GM23338 (cell line): Measurements from ENCODE around the gene BCL2. TPM values are rescaled to one million over a fixed set of nuclear protein-coding genes. Genes with fewer than 3 reads are reported as not detected.

Experiments used
- ATAC-seq: fragments of 200-7000 bp; cut with Tn5 transposase; 3 replicates; pipeline ENCODE4 v1.9.1; 2020
- DNase-seq: peaks from one replicate; pipeline ENCODE4 v3.0.0-alpha.2; 2015; ENCODE audit warnings: low spot score
- H2AFZ ChIP-seq: fragments of 200-600 bp; sonication (generic); 2 replicates; pipeline ENCODE4 v1.8.0; 2016; ENCODE audit warnings: antibody characterized with exemption, mild to moderate bottlenecking, moderate library complexity
- H3F3A ChIP-seq: fragments of 200-600 bp; sonication (generic); replicated peaks from 2 replicates; pipeline ENCODE4 v1.8.0; 2017; ENCODE audit warnings: antibody characterized with exemption, mixed run types, low read depth
- H3K27ac ChIP-seq: fragments of 200-600 bp; sonication (generic); 2 replicates; pipeline ENCODE4 v1.6.1; 2016; ENCODE audit warnings: low read depth
- H3K27me3 ChIP-seq: fragments of 200-600 bp; sonication (generic); 2 replicates; pipeline ENCODE4 v1.8.0; 2016; ENCODE audit warnings: mild to moderate bottlenecking, mixed run types, moderate library complexity; ENCODE audit not compliant: insufficient read depth
- H3K36me3 ChIP-seq: fragments of 200-600 bp; sonication (generic); 2 replicates; pipeline ENCODE4 v1.8.0; 2016; ENCODE audit warnings: mild to moderate bottlenecking; ENCODE audit not compliant: insufficient read depth
- H3K4me1 ChIP-seq: fragments of 200-600 bp; sonication (generic); 2 replicates; pipeline ENCODE4 v1.8.0; 2016; ENCODE audit warnings: mild to moderate bottlenecking, moderate library complexity; ENCODE audit not compliant: insufficient read depth
- H3K4me2 ChIP-seq: fragments of 200-600 bp; sonication (generic); 2 replicates; pipeline ENCODE4 v1.7.1; 2017; ENCODE audit warnings: mixed run types
- H3K4me3 ChIP-seq: fragments of 200-600 bp; sonication (generic); 2 replicates; pipeline ENCODE4 v1.6.1; 2016; ENCODE audit warnings: mixed run types
- H3K79me2 ChIP-seq: fragments of 200-600 bp; sonication (generic); replicated peaks from 2 replicates; pipeline ENCODE4 v1.8.0; 2017; ENCODE audit warnings: mild to moderate bottlenecking; ENCODE audit not compliant: insufficient read depth
- H3K9me2 ChIP-seq: fragments of 200-600 bp; sonication (generic); 2 replicates; pipeline ENCODE4 v1.8.0; 2017; ENCODE audit not compliant: insufficient read depth
- H4K20me1 ChIP-seq: fragments of 200-600 bp; sonication (generic); replicated peaks from 2 replicates; pipeline ENCODE4 v1.8.0; 2017; ENCODE audit warnings: mild to moderate bottlenecking; ENCODE audit not compliant: insufficient read depth
- H3K27ac Mint-ChIP-seq: 2 replicates; pipeline ENCODE4 v1.8.0; 2020; ENCODE audit warnings: inconsistent platforms, mild to moderate bottlenecking, moderate library complexity, mixed read lengths
- H3K27me3 Mint-ChIP-seq: 3 replicates; pipeline ENCODE4 v1.8.0; 2022; ENCODE audit warnings: low read depth, mild to moderate bottlenecking, moderate library complexity, mixed read lengths, inconsistent platforms; ENCODE audit not compliant: insufficient read depth, poor library complexity
- H3K36me3 Mint-ChIP-seq: 3 replicates; pipeline ENCODE4 v1.8.0; 2021; ENCODE audit warnings: low read depth, mild to moderate bottlenecking, inconsistent platforms, moderate library complexity, mixed read lengths
- H3K4me1 Mint-ChIP-seq: 3 replicates; pipeline ENCODE4 v1.8.0; 2020; ENCODE audit warnings: mild to moderate bottlenecking, inconsistent platforms, mixed read lengths
- H3K4me3 Mint-ChIP-seq: 3 replicates; pipeline ENCODE4 v1.8.0; 2021; ENCODE audit warnings: moderate library complexity, mild to moderate bottlenecking, inconsistent platforms, mixed read lengths
- H3K9me3 Mint-ChIP-seq: 3 replicates; pipeline ENCODE4 v1.8.0; 2020; ENCODE audit warnings: moderate library complexity, mild to moderate bottlenecking, inconsistent platforms, mixed read lengths
- CREB1 ChIP-seq: fragments of 250-450 bp; sonication (Bioruptor Pico); IDR thresholded peaks from 2 replicates; pipeline ENCODE4 v1.5.0; 2020; ENCODE audit warnings: low read depth, mild to moderate bottlenecking, moderate library complexity
- CTCF ChIP-seq, 2 experiments: fragments of 200-600 bp in 1 of 2; sonication (generic) in 1 of 2; conservative IDR thresholded peaks; 2 replicates each; pipeline versions ENCODE4 v1.5.1 to v1.6.1; 2016 to 2017; ENCODE audit warnings: antibody characterized with exemption in 2 of 2, low read depth in 2 of 2, mild to moderate bottlenecking in 2 of 2, moderate library complexity in 1 of 2
- EZH2phosphoT487 ChIP-seq: fragments of 200-600 bp; sonication (generic); IDR thresholded peaks from one replicate; pipeline ENCODE4 v1.8.1; 2018; ENCODE audit warnings: antibody characterized with exemption; ENCODE audit not compliant: unreplicated experiment
- JUNB ChIP-seq: IDR thresholded peaks from one replicate; pipeline ENCODE4 v1.6.1; 2016; ENCODE audit warnings: antibody characterized with exemption; ENCODE audit not compliant: unreplicated experiment
- NANOG ChIP-seq: IDR thresholded peaks from 2 replicates; pipeline ENCODE4 v1.6.1; 2016; ENCODE audit warnings: antibody characterized with exemption, borderline replicate concordance
- POLR2AphosphoS5 ChIP-seq: IDR thresholded peaks from 2 replicates; pipeline ENCODE4 v1.6.1; 2016; ENCODE audit warnings: antibody characterized with exemption, low read depth
- STAT1 ChIP-seq: IDR thresholded peaks from one replicate; pipeline ENCODE4 v1.6.1; 2016; ENCODE audit warnings: antibody characterized with exemption; ENCODE audit not compliant: unreplicated experiment
- polyA plus RNA-seq: library from polyadenylated mRNA; unstranded; fragments of >200 nt; fragmentation: Nextera tagmentation; extraction: Ambion mirVana; gene quantifications from 2 replicates; pipeline ENCODE4 v1.2.1, GENCODE V29; 2016
- total RNA-seq: library from RNA; depleted of rRNA; stranded (reverse); fragments of >200 nt; shearing (Covaris generic); gene quantifications from 2 replicates; pipeline ENCODE4 v1.2.3, GENCODE V29; 2014
- TF ChIP-seq, protein P1 (sequence below): IDR thresholded peaks from one replicate; pipeline ENCODE4 v1.6.1; 2018; ENCODE audit warnings: antibody characterized with exemption; ENCODE audit not compliant: unreplicated experiment

Gene BCL2
- total and polyA plus RNA-seq, 2 experiments from 2014 or later: 1.2 to 4.0 TPM

DNA sequence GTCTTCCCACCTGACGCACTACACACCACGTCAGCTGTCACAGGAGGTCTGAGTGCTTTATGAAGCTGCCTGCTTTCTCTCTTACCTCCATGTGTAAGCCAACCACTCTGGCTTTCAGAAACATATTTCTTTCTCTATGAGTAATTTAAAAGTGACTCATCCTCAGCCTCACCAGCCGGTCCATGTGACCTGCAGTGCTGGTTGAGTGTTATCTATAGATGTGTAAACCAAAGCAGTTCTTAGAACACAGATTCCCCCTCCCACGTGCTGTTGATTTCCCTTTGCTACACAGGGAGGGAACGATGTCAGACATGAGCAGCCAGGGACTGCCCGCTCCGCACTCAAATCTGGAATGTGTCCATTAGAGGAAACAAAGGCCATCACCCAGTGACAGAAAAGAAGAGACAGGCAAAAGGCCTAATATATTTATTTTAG, 157.8 kb downstream of the BCL2 start:
- Mint-ChIP-seq H3K27ac (no peak overlapping the region), H3K9me3 (no peaks in the 10 kb centered on the region), H3K4me3 (no peak overlapping the region), H3K4me1 (peaks cover 16% of the 10 kb centered on the region), H3K36me3 (no peaks in the 10 kb centered on the region), H3K27me3 (peaks cover 6% of the 10 kb centered on the region)
- Histone ChIP-seq H3K4me3 (no peak overlapping the region), H3K79me2 (no peaks in the 10 kb centered on the region), H3K36me3 (no peaks in the 10 kb centered on the region), H3K9me2 (no peaks in the 10 kb centered on the region), H4K20me1 (no peaks in the 10 kb centered on the region), H3K27me3 (no peaks in the 10 kb centered on the region), H3F3A (no peaks in the 10 kb centered on the region), H3K4me1 (peaks cover 2% of the 10 kb centered on the region; the same call in 1 of the 2 replicates), H2AFZ (no peak overlapping the region), H3K4me2 (no peak overlapping the region), H3K27ac (no peak overlapping the region)
- DNase-seq (no peak), ATAC-seq (no peak)
- TF ChIP-seq NANOG: no peak
- TF ChIP-seq, protein P1, sequence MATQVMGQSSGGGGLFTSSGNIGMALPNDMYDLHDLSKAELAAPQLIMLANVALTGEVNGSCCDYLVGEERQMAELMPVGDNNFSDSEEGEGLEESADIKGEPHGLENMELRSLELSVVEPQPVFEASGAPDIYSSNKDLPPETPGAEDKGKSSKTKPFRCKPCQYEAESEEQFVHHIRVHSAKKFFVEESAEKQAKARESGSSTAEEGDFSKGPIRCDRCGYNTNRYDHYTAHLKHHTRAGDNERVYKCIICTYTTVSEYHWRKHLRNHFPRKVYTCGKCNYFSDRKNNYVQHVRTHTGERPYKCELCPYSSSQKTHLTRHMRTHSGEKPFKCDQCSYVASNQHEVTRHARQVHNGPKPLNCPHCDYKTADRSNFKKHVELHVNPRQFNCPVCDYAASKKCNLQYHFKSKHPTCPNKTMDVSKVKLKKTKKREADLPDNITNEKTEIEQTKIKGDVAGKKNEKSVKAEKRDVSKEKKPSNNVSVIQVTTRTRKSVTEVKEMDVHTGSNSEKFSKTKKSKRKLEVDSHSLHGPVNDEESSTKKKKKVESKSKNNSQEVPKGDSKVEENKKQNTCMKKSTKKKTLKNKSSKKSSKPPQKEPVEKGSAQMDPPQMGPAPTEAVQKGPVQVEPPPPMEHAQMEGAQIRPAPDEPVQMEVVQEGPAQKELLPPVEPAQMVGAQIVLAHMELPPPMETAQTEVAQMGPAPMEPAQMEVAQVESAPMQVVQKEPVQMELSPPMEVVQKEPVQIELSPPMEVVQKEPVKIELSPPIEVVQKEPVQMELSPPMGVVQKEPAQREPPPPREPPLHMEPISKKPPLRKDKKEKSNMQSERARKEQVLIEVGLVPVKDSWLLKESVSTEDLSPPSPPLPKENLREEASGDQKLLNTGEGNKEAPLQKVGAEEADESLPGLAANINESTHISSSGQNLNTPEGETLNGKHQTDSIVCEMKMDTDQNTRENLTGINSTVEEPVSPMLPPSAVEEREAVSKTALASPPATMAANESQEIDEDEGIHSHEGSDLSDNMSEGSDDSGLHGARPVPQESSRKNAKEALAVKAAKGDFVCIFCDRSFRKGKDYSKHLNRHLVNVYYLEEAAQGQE: no peak
- TF ChIP-seq EZH2phosphoT487: no peak
- no peak for TF ChIP-seq CTCF (conservative IDR thresholded peaks at IDR 0.05; ENCODE audit: low read depth in 2 of 2)
- TF ChIP-seq POLR2AphosphoS5: no peak

DNA sequence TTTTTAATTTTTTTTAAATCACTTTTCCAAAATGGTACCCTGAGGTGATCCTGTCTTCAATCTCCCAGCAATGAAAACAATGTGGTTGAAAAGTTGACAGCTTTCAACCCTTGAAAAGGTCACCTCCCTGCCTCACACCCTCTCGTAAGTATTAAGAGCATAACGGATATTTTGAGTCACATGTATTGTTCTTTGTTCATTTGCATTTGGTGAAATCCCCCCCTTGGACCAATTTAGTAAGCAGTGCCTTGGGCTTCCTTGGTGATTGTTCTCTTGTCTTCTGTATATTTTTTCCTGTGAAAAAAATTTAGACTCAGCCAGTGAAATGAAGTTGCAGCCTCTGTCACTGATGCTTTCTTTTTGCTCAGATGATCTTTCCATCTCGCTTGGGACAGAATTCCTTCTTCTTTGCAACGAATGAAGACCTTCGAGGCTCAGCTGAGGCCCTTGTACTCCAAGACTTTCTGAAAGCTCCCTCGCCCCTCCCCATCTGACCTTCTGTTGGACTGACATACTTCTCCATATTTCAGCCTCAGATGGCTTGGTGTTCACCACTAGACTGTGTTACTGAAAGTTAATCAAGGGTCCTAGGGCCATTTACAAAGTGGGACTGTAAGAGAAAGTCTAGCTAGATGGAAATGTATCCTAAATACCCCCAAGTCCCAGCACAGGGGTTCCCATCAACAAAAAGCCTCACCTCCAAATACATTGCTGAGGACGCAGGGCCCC, 158.4 kb downstream of the BCL2 start:
- no peak for TF ChIP-seq JUNB
- TF ChIP-seq CREB1: no peak
- TF ChIP-seq STAT1: no peak
- no peak overlapping the region for H3K4me3 Mint-ChIP-seq
- no peak overlapping the region for H3K4me3 ChIP-seq
- peaks cover 20% of the 10 kb centered on the region for H3K4me1 Mint-ChIP-seq
- no peaks in the 10 kb centered on the region for H3K27me3 ChIP-seq
- ATAC-seq (no peak), DNase-seq (no peak)
- H4K20me1 ChIP-seq: no peaks in the 10 kb centered on the region
- H3K9me3 Mint-ChIP-seq: no peaks in the 10 kb centered on the region
- no peaks in the 10 kb centered on the region for H3K9me2 ChIP-seq
- H3K27me3 Mint-ChIP-seq: peaks cover 6% of the 10 kb centered on the region
- H3K27ac ChIP-seq: no peak overlapping the region
- H3K4me2 ChIP-seq: no peak overlapping the region
- no peaks in the 10 kb centered on the region for H3F3A ChIP-seq
- H3K36me3 ChIP-seq: no peaks in the 10 kb centered on the region
- no peaks in the 10 kb centered on the region for H3K36me3 Mint-ChIP-seq
- no peaks in the 10 kb centered on the region for H3K79me2 ChIP-seq
- H3K4me1 ChIP-seq: peaks cover 5% of the 10 kb centered on the region; the same call in 1 of the 2 replicates
- no peak overlapping the region for H2AFZ ChIP-seq
- H3K27ac Mint-ChIP-seq: no peak overlapping the region
